ENCODE data around the gene SCMH1.

SCMH1 gene

DNA sequence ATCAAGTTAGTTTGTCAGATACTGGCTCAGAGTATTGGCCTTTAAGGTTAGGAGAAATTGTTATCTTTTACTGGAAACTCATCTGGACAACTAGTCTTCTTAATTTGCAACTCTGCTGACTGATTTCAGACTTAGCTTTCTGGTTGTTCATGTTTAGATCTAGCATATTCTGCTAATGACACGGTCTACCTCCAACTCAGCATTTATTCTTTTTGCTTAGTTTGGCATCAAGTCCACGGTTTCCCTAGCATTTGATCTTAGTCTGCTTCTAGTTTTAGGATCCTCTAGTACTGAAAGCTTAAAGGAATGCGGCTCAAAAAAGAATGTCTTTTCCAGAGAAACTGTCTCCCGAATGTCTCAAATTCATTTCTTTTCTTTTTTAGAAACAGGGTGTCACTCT is 145.0 kb downstream of the SCMH1 start:
- DNase-seq (ENCODE audit: low read depth) = peak; percentile 16

DNA sequence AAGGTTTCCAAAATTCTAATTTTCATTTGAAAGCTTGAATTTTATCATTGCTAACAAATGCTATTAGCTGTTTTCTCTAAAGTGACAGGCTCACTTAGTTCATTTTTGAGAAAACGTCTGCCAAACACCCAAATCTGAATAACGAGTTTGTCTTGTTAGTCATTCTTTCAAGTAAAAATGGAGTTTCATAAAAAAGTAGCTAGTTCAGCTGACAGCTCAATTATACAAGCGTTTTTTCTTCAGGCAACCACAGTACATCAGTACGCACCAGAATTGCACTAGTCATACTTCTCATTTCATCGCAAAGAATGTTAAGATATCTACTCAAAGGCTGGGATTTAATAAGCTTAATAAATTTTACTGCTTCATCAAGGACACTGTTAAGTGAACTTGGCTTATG is 148.3 kb downstream of the SCMH1 start:
- no peak for DNase-seq (ENCODE audit: low read depth)

GRCh38 chr1:41086921-41087320 is 155.2 kb downstream of the SCMH1 start:
- no peak for DNase-seq (ENCODE audit: low read depth)

DNA sequence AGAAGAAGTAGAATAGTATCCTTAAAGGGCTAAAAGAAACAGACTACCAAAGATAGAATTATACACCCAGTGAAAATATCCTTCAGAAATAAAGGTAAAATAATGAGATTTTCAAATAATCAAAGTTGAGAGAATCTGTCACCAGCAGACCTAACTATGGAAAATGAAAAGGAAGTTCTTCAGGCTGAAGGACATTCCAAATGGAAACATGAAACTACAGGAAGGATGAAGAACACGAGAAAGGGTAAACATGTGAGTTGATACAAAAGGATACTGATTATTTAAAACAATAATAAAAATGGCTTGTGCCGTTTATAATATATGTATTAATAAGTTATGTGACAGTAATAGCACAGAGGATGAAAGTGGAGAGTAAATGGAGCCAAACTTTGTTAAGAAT is 163.5 kb downstream of the SCMH1 start:
- DNase-seq (ENCODE audit: low read depth) = no peak

DNA sequence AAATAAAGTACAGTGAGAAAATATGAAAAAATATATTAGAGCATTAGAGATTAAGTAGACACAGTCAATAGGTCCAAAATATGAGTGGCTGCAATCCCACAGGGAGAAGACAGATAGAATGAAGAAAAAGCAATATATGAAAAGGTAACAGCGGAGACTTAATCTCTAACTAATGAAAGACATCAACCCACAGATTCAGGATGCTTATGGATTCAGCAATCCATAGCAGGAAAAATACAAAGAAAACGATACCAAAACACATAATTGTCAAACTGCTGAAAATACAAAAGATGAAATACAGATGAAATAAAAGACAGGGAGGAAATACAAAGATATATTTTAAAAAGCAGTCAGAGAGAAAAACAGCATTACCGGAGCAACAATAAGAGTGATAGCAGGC is 163.9 kb downstream of the SCMH1 start:
- DNase-seq (ENCODE audit: low read depth) = no peak

DNA sequence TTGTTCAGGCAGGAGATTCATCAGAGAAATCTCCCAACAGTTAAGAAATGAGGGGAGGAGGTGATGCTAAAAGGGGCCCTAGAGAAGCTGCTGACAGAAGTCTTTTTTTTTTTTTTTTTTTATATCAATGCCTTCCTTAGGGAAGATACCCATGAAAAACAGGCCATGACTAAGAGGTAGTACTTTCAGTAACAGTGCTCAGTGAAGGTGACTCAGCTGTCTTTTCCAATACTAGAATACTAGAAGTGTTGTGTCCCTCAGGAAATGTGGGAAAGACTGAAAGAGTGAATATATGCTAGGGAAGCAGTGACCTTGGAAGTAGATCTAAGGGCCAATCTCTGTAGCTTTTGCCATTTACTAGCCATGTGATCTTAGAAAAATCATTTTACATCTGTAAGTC is 168.1 kb downstream of the SCMH1 start:
- peak; percentile 68 for DNase-seq (ENCODE audit: low read depth)

GRCh38 chr1:41072051-41072450 is 170.1 kb downstream of the SCMH1 start:
- peak; percentile 57 for DNase-seq (ENCODE audit: low read depth)

GRCh38 chr1:41056907-41057306 is 185.2 kb downstream of the SCMH1 start:
- no peak for DNase-seq (ENCODE audit: low read depth)

GRCh38 chr1:41053316-41053715 is 188.8 kb downstream of the SCMH1 start:
- DNase-seq (ENCODE audit: low read depth) = no peak

DNA sequence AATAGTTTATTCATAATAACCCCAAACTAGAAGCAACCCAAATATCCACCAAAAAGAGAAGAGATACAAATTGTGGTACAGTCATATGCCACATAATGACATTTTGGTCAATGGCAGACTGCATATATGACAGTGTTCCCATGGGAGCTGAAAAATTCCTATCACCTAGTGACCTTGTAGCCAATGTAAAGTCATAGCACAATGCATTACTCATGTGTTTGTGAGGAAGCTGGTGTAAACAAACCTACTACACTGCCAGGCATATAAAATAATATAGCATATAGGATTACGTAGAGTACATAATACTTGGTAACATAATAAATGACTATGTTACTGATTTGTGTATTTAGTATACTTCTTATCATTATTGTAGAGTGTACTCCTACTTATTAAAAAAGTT is 191.1 kb downstream of the SCMH1 start:
- DNase-seq (ENCODE audit: low read depth) = no peak

GRCh38 chr1:41048540-41048939 is 193.6 kb downstream of the SCMH1 start:
- no peak for DNase-seq (ENCODE audit: low read depth)

DNA sequence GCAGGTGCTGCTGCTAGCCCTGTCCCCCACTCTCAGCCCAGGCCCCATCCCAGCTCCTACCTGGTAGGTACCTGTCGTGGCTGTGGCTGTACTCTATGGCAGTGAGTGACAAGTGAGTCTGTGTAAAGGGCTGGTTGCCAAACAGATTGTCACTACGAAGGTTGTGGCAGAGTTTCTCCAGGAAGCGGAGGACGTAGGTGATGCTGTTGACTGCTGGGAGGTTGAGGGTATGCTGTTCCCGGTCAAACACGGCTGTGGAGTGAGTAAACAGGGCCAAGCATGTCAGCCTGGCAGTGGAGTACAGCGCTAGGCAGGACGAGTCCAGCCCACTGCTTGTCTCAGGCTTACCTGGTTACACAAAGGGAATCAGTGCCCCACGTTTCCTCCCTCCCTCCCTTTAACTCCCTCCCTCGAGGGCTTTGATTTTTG is 195.7 kb downstream of the SCMH1 start:
- no peak for DNase-seq (ENCODE audit: low read depth)

DNA sequence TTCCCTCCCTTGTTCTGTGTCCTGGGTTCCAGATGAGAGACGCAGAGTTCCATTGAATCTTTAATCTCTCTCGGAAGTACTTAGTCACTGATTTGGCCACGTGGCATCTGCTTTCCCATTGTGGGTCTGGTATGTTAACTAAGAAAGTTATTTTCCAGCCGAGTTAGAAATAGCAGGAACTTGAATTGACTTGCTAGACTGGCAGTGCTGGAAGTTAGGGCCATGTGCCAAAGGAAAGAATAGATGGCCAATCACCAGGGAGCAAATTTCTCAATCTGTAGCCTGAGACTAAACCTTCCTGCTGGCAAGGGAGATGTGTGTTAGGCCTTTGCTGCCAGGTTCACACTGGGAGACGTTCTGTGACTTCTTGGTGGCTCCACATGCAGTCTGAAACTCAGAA is 196.4 kb downstream of the SCMH1 start:
- peak; percentile 78 for DNase-seq (ENCODE audit: low read depth)

GRCh38 chr1:41044187-41044586 is 197.9 kb downstream of the SCMH1 start:
- DNase-seq (ENCODE audit: low read depth) = no peak

- DNase-seq (ENCODE audit: low read depth) = peak; percentile 80
These were observed 200.4 kb downstream of the SCMH1 start for GRCh38 chr1:41041614-41042270.

DNA sequence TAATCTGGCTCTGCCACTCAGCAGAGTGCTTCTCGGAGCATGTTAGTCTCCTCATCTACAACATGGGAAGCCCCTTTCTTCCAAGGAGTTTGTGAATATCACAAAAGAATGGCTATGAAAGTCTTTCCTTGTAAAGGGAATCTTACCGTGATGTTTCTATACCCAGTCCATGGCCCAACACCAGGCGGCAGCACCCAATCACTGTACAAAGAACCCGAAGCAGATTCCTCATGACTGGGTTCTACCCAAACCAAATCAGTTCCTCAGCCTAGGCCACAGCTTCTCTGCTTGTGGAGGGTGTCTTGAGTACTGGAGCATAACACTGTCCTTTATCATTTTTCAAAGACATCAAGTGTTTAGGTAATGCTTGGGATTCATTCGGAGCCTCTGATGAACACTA is 204.0 kb downstream of the SCMH1 start:
- DNase-seq (ENCODE audit: low read depth) = no peak

GRCh38 chr1:41037116-41037903 is 204.8 kb downstream of the SCMH1 start:
- DNase-seq (ENCODE audit: low read depth) = no peak

- no peak for DNase-seq (ENCODE audit: low read depth)
These were observed 208.8 kb downstream of the SCMH1 start for GRCh38 chr1:41033272-41033671.

GRCh38 chr1:41032147-41032546 is 210.0 kb downstream of the SCMH1 start:
- no peak for DNase-seq (ENCODE audit: low read depth)

- DNase-seq (ENCODE audit: low read depth) = no peak
These were observed 211.1 kb downstream of the SCMH1 start for GRCh38 chr1:41030872-41031616.

DNA sequence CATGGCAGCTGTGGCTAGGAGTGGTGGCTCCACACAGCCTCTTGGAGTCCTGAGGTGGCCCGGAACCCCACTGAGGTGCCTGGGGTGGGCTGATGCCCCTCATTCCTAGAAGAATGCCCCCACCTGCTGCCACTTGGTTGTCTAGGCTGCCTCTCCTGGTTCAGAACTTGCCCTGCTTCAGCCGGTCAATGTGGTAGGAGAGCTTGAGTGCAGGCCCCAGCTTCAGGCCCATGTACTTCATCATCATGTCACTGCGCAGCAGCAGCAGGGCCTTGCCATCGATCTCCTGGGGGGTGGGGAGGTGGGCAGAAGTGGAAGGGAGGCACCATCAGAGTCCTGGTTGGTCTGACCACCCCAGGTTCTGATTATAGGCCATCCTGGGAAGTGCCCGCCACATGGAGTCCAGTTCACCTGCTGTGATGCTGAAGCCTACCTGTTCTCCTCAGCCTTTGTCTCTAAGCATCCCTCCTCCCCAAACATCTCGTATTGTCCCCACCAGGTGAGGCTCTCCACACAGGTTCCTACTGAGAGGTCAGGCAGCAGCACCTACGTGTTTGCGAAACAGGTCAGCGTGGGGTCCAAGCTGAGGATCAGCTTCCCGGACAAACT is 214.0 kb downstream of the SCMH1 start:
- no peak for DNase-seq (ENCODE audit: low read depth)

DNA sequence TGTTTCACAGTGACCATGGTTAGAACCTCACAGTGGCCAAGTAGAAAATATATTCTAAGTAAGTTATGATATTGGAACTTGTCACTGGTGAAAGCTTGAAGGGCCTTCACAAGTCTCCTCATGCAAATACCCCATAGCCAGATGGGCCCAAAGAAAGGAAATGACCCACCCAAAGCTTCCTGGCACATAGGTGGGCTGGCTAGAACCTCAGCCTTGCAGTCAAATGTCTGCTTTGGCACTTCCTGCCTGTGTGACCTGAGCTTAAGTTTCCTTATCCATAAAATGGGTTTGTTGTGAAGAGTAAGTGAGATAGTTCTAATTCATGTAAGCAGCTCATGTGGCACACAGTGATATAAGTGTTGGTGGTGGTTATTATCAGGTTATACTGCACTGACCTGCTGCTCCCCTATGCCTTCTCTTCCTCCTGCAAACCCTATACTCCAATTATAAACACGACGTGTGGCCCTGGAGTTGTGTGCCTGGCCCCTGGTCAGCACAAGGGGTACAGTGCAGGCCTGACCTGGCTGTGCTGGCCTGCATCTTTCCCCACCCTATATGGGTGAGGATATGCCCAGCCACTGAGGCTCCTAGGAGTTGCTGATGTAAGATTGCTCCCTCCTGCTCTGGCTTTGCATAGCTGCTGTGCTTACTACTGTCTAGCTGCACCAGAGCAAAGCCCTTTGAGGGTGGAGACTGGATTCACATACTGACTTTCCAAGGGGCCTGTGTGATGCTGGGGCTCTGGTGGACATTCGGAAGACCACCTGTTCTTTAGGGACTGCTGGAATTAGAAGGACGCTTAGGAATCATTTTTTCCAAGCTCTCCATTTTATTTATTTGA is 215.9 kb downstream of the SCMH1 start:
- no peak for DNase-seq (ENCODE audit: low read depth)

All from iris pigment epithelial cell (primary cell).